ENCODE data around the gene IGFALS.

DNA sequence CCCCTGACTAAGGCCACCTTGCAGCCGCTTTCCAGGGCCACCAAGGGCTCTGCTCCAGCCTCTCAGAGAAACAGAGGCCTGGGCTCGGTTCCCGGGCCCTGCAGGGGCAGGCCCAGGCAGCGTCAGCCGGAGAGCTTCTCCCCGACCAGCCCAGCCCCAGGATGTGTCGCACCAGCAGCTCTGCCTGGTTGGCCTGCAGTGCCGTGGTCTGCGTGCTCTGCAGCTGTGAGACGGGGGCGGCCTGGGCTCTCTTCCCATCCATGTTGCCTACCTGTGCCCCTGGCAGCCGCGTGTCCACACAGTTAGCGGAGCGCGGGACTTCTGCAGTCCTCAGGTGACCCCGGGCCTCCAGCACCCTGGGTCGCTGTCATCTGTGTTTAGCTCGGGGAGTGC, 4.8 kb downstream of the IGFALS start:
- TF ChIP-seq POLR2A (IDR thresholded peaks at IDR 0.05; ENCODE audit: extremely low read depth, insufficient read length), result no peak
- TF ChIP-seq, protein P1, sequence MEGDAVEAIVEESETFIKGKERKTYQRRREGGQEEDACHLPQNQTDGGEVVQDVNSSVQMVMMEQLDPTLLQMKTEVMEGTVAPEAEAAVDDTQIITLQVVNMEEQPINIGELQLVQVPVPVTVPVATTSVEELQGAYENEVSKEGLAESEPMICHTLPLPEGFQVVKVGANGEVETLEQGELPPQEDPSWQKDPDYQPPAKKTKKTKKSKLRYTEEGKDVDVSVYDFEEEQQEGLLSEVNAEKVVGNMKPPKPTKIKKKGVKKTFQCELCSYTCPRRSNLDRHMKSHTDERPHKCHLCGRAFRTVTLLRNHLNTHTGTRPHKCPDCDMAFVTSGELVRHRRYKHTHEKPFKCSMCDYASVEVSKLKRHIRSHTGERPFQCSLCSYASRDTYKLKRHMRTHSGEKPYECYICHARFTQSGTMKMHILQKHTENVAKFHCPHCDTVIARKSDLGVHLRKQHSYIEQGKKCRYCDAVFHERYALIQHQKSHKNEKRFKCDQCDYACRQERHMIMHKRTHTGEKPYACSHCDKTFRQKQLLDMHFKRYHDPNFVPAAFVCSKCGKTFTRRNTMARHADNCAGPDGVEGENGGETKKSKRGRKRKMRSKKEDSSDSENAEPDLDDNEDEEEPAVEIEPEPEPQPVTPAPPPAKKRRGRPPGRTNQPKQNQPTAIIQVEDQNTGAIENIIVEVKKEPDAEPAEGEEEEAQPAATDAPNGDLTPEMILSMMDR (IDR thresholded peaks at IDR 0.05; ENCODE audit: low read depth, low read length), result no peak

Data from NB4 (cell line).